Measurements from ENCODE around the gene JUN.

Gene JUN

DNA sequence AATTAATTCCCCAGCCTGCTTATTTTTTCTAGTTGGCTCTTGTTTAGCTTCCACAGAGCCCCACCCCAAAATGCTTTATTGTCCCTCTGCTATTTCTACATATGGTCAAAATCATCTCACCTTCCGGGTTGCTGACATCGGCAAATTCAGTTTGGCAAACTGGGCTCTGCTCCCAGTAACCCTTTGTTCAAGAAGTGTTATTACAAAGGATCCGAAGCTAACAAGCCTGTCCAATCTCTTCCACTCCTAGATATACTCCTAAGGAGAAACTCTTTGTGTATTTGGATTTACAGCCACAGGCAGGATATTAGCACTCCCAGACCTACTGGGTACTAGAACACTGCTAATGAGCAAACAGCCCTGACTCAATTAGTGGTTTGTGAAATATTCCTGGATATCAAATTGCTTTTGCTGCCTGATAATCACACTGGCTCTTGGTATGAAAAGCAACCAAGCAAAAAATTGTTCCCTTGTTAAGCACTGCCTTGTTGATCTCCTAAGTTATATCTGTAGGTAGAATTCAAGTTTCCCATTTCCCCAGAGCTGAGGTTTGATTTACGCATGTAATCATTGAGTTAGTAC lies 4.0 kb downstream of the JUN start (continued):
- TF ChIP-seq, protein P1, sequence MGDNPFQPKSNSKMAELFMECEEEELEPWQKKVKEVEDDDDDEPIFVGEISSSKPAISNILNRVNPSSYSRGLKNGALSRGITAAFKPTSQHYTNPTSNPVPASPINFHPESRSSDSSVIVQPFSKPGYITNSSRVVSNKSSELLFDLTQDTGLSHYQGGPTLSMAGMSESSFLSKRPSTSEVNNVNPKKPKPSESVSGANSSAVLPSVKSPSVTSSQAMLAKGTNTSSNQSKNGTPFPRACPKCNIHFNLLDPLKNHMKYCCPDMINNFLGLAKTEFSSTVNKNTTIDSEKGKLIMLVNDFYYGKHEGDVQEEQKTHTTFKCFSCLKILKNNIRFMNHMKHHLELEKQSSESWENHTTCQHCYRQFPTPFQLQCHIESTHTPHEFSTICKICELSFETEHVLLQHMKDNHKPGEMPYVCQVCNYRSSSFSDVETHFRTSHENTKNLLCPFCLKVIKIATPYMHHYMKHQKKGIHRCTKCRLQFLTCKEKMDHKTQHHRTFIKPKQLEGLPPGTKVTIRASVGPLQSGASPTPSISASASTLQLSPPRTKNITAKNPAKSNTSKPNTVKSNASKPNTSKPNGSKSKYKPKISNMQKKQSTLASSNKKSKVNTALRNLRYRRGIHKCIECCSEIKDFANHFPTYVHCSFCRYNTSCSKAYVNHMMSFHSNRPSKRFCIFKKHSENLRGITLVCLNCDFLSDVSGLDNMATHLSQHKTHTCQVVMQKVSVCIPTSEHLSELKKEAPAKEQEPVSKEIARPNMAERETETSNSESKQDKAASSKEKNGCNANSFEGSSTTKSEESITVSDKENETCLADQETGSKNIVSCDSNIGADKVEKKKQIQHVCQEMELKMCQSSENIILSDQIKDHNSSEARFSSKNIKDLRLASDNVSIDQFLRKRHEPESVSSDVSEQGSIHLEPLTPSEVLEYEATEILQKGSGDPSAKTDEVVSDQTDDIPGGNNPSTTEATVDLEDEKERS (tag by site-specific recombination; IDR thresholded peaks at IDR 0.05), result no peak
- peak; percentile 58 for TF ChIP-seq ZNF335 (tag by site-specific recombination; conservative IDR thresholded peaks at IDR 0.05)
- peak; percentile 92 for TF ChIP-seq ZEB2 (tag by site-specific recombination; IDR thresholded peaks at IDR 0.05)
- peak; percentile 99 for TF ChIP-seq SP7 (tag by site-specific recombination; IDR thresholded peaks at IDR 0.05)
- no peak; the same call in 1 of the 2 replicates for TF ChIP-seq ZFP37 (tag by site-specific recombination; IDR thresholded peaks at IDR 0.05)
- TF ChIP-seq, protein P2, sequence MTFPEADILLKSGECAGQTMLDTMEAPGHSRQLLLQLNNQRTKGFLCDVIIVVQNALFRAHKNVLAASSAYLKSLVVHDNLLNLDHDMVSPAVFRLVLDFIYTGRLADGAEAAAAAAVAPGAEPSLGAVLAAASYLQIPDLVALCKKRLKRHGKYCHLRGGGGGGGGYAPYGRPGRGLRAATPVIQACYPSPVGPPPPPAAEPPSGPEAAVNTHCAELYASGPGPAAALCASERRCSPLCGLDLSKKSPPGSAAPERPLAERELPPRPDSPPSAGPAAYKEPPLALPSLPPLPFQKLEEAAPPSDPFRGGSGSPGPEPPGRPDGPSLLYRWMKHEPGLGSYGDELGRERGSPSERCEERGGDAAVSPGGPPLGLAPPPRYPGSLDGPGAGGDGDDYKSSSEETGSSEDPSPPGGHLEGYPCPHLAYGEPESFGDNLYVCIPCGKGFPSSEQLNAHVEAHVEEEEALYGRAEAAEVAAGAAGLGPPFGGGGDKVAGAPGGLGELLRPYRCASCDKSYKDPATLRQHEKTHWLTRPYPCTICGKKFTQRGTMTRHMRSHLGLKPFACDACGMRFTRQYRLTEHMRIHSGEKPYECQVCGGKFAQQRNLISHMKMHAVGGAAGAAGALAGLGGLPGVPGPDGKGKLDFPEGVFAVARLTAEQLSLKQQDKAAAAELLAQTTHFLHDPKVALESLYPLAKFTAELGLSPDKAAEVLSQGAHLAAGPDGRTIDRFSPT (tag by site-specific recombination; IDR thresholded peaks at IDR 0.05), result no peak
- no peak for TF ChIP-seq RBAK (tag by site-specific recombination; IDR thresholded peaks at IDR 0.05)
- TF ChIP-seq, protein P3, sequence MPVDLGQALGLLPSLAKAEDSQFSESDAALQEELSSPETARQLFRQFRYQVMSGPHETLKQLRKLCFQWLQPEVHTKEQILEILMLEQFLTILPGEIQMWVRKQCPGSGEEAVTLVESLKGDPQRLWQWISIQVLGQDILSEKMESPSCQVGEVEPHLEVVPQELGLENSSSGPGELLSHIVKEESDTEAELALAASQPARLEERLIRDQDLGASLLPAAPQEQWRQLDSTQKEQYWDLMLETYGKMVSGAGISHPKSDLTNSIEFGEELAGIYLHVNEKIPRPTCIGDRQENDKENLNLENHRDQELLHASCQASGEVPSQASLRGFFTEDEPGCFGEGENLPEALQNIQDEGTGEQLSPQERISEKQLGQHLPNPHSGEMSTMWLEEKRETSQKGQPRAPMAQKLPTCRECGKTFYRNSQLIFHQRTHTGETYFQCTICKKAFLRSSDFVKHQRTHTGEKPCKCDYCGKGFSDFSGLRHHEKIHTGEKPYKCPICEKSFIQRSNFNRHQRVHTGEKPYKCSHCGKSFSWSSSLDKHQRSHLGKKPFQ (tag by site-specific recombination; IDR thresholded peaks at IDR 0.05), result peak; percentile 93
- TF ChIP-seq ZNF37A (tag by site-specific recombination; IDR thresholded peaks at IDR 0.05), result no peak
- peak; percentile 53; the same call in 1 of the 2 replicates for TF ChIP-seq ZFP69B (tag by site-specific recombination; IDR thresholded peaks at IDR 0.05)
- no peak; the same call in 1 of the 2 replicates for TF ChIP-seq ZNF792 (tag by site-specific recombination; IDR thresholded peaks at IDR 0.05)
- no peak for TF ChIP-seq ZIC2 (tag by site-specific recombination; IDR thresholded peaks at IDR 0.05)
- TF ChIP-seq KLF10 (tag by site-specific recombination; IDR thresholded peaks at IDR 0.05), result peak; percentile 70; the same call in 1 of the 2 replicates
- TF ChIP-seq ZNF169 (tag by site-specific recombination; IDR thresholded peaks at IDR 0.05), result no peak
- TF ChIP-seq, protein P4, sequence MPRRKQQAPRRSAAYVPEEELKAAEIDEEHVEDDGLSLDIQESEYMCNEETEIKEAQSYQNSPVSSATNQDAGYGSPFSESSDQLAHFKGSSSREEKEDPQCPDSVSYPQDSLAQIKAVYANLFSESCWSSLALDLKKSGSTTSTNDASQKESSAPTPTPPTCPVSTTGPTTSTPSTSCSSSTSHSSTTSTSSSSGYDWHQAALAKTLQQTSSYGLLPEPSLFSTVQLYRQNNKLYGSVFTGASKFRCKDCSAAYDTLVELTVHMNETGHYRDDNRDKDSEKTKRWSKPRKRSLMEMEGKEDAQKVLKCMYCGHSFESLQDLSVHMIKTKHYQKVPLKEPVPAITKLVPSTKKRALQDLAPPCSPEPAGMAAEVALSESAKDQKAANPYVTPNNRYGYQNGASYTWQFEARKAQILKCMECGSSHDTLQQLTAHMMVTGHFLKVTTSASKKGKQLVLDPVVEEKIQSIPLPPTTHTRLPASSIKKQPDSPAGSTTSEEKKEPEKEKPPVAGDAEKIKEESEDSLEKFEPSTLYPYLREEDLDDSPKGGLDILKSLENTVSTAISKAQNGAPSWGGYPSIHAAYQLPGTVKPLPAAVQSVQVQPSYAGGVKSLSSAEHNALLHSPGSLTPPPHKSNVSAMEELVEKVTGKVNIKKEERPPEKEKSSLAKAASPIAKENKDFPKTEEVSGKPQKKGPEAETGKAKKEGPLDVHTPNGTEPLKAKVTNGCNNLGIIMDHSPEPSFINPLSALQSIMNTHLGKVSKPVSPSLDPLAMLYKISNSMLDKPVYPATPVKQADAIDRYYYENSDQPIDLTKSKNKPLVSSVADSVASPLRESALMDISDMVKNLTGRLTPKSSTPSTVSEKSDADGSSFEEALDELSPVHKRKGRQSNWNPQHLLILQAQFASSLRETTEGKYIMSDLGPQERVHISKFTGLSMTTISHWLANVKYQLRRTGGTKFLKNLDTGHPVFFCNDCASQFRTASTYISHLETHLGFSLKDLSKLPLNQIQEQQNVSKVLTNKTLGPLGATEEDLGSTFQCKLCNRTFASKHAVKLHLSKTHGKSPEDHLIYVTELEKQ (tag by site-specific recombination; IDR thresholded peaks at IDR 0.05; ENCODE audit: borderline replicate concordance), result peak; percentile 95
- no peak for TF ChIP-seq ZNF521 (tag by site-specific recombination; IDR thresholded peaks at IDR 0.05)
- TF ChIP-seq SP2 (tag by site-specific recombination; IDR thresholded peaks at IDR 0.05), result peak; percentile 29; the same call in 1 of the 2 replicates
- TF ChIP-seq, protein P5, sequence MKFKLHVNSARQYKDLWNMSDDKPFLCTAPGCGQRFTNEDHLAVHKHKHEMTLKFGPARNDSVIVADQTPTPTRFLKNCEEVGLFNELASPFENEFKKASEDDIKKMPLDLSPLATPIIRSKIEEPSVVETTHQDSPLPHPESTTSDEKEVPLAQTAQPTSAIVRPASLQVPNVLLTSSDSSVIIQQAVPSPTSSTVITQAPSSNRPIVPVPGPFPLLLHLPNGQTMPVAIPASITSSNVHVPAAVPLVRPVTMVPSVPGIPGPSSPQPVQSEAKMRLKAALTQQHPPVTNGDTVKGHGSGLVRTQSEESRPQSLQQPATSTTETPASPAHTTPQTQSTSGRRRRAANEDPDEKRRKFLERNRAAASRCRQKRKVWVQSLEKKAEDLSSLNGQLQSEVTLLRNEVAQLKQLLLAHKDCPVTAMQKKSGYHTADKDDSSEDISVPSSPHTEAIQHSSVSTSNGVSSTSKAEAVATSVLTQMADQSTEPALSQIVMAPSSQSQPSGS (tag by site-specific recombination; IDR thresholded peaks at IDR 0.05; ENCODE audit: low read depth), result no peak
- TF ChIP-seq, protein P6, sequence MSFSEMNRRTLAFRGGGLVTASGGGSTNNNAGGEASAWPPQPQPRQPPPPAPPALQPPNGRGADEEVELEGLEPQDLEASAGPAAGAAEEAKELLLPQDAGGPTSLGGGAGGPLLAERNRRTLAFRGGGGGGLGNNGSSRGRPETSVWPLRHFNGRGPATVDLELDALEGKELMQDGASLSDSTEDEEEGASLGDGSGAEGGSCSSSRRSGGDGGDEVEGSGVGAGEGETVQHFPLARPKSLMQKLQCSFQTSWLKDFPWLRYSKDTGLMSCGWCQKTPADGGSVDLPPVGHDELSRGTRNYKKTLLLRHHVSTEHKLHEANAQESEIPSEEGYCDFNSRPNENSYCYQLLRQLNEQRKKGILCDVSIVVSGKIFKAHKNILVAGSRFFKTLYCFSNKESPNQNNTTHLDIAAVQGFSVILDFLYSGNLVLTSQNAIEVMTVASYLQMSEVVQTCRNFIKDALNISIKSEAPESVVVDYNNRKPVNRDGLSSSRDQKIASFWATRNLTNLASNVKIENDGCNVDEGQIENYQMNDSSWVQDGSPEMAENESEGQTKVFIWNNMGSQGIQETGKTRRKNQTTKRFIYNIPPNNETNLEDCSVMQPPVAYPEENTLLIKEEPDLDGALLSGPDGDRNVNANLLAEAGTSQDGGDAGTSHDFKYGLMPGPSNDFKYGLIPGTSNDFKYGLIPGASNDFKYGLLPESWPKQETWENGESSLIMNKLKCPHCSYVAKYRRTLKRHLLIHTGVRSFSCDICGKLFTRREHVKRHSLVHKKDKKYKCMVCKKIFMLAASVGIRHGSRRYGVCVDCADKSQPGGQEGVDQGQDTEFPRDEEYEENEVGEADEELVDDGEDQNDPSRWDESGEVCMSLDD (tag by site-specific recombination; IDR thresholded peaks at IDR 0.05), result no peak
- TF ChIP-seq ZBTB20 (tag by site-specific recombination; IDR thresholded peaks at IDR 0.05), result peak; percentile 24; the same call in 1 of the 2 replicates
- peak; percentile 64; the same call in 1 of the 2 replicates for TF ChIP-seq TCF7L2 (IDR thresholded peaks at IDR 0.05; ENCODE audit: borderline replicate concordance, low read depth, low read length)
- TF ChIP-seq ZNF202 (tag by site-specific recombination; IDR thresholded peaks at IDR 0.05; ENCODE audit: borderline replicate concordance), result no peak
- TF ChIP-seq, protein P7, sequence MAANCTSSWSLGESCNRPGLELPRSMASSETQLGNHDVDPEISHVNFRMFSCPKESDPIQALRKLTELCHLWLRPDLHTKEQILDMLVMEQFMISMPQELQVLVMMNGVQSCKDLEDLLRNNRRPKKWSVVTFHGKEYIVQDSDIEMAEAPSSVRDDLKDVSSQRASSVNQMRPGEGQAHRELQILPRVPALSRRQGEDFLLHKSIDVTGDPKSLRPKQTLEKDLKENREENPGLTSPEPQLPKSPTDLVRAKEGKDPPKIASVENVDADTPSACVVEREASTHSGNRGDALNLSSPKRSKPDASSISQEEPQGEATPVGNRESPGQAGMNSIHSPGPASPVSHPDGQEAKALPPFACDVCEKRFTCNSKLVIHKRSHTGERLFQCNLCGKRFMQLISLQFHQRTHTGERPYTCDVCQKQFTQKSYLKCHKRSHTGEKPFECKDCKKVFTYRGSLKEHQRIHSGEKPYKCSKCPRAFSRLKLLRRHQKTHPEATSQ (tag by site-specific recombination; IDR thresholded peaks at IDR 0.05), result no peak
- TF ChIP-seq ZNF302 (tag by site-specific recombination; IDR thresholded peaks at IDR 0.05; ENCODE audit: low read depth), result no peak
